Activated CD8-positive, alpha-beta memory T cell treated with anti-CD3 and anti-CD28 coated beads, Interleukin-2, amount 50 U/mL, for 48 hours (primary cell): ENCODE data around the gene KCTD16.

Experiments
- DNase-seq: peaks from one replicate; pipeline ENCODE4 v3.0.0-alpha.2; 2020

Gene KCTD16

DNA sequence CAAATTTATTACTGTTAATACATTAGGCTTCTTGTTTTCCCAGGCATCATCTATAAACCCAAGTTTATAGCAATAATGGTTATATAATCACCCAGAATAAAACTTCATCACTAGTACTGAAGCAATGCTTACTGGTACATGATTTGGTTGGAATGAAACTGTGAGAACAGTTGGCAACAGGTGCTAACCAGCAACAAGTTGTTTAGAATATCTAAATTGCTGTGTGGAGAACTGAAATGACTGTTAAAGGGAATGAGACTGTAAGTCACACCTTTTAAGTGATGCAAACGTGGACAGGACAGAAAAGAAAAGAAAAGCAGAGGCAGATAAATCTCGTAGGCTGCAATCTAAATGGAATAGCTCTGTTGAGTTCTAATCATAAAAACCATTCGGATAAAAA is 2.7 kb upstream of the KCTD16 start:
- DNase-seq: no peak

DNA sequence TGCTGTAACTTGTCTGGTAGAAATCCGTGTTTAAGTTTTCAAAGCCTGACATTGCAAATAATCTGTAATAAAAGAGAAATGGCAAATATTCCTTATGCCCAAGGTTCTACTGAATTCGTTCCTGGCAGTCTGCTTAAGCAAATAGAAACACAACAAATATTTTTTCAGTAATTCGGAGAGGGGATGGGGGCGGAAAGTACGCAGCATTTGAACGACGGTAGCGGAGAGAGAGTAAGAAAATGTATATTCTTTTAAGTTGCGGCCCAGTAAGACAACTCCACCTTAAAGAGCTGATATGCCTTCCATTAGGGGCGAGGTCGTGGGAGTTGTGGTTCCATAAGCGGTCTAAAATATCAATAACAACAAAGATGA is 783 bp upstream of the KCTD16 start:
- no peak for DNase-seq

DNA sequence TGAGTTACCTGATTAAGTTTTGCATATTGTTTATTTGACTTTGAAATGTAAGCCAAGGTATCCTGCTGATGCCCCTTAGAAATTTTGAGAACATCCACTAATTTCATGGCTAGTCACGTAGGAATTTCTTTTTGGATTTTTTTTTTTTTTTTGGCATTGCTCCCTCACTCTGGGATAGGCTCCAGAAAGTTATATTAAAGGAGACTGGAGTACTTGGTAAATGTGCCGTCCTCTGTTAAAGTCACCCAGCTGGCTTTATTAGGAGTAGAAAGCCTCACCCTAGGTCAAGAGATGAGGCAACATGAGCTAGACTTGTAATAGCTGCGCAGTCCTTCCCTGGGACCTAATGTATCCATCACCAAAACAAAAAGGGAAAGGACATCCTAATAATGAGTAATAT is 3.1 kb downstream of the KCTD16 start:
- no peak for DNase-seq

GRCh38 chr5:144177548-144177947 is 6.9 kb downstream of the KCTD16 start:
- no peak for DNase-seq

DNA sequence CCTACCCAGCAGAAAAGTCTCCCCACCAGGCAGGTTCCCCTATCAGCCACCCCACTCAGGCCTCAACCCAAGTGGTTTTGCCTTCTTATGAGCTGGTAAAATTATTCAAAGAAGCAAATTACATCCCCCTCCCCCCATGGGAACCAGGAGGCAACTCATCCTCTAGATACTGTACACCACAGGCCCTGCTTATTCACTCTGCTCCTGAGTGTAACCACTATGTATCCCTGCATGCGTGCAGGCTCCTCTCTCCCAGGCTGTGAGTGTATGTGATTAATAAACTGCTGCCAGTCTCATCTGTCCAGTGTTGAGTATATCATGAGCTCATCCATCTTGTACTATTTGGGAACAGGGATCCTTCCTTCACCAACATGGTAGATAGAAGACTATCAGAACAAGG is 8.6 kb downstream of the KCTD16 start:
- no peak for DNase-seq

DNA sequence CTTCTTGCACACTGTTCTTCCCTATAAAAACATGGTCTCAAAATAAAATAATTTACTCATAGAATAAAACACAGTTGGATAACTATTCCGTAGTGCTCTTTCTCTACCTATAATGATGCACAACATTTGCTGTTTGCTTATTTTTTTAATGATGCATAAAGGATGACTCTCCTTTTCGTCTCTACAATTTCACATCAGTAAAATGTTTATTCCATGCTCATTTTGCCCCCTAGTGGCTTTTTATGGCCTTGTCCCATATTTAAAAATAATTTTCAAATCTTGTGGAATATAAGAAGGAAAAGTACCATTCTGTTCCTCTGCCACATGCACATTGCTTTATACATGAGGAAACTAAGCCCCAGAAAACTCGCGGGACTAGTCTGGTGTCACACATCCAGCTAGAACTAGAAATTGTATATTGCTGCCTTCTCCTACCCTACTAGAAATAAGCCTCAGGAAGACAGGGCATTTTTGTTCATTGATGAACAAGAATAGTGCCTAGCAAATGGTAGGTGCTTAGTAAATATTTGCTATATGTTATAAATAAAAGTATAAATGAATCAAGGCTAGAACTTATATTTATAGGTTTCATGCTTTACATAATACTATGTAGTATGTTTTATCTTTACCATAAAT is 12.7 kb downstream of the KCTD16 start:
- DNase-seq: no peak

GRCh38 chr5:144187699-144188294 is 17.1 kb downstream of the KCTD16 start:
- peak; percentile 65 for DNase-seq

GRCh38 chr5:144189800-144190429 is 19.2 kb downstream of the KCTD16 start:
- DNase-seq: peak; percentile 64

DNA sequence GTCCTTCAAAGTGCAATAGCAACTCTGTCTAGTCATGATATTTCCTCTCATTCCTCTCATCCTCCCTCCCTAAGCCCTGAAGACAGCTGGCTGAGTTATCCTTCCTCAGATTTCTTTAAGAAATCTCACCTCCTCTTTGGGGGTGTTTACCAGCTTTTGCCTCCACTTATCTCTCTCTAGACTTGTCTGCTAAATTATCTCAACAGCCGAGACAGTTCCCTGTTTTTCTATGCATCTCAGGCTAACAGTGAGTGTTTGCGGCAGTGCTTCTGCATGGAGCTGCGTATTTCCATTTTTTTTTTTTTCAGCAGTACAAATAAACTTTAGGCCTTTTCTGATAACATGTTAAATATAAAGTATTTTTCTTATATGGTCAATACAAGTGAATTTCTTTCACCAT is 20.9 kb downstream of the KCTD16 start:
- no peak for DNase-seq

DNA sequence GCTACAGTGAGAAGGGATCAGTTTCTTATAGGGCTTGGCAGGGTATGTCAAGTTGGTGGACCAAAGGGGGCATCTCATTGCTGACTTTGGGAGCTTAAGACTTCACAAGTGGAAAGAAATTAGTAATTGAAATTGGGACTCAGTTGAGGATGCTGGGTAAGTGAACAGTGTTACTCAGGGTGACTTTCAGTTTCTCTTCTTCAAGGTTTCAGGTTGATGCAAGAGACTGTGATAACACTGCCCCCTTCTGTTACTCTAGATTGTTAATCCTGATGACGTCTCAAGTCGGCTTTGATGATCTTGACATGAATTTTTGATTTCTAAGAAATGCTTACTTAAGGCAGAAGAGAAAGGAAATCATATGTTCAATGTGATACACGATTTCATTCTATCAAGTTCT is 21.3 kb downstream of the KCTD16 start:
- DNase-seq: no peak

GRCh38 chr5:144192661-144193060 is 22.0 kb downstream of the KCTD16 start:
- DNase-seq: no peak

DNA sequence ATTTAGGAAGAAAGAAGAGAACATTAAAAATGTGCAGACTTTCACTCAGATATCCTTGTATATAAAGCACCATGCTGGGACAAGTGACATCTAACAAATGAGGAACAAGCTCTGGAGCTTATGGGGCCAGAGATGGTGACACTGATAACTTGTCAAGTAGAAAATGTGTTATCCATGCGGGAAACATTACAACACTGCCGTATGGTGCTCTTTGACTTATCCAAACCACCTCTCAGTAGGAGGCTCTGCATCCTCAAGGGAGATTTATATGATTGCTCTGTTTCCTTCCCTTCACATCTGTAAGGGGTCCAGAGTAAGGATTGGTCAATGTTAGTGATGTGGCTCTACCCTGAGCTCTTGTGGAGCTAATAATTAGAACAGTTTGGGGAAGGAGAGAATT is 23.5 kb downstream of the KCTD16 start:
- no peak for DNase-seq

- no peak for DNase-seq
Observed at GRCh38 chr5:144195448-144195847, 24.8 kb downstream of the KCTD16 start.

DNA sequence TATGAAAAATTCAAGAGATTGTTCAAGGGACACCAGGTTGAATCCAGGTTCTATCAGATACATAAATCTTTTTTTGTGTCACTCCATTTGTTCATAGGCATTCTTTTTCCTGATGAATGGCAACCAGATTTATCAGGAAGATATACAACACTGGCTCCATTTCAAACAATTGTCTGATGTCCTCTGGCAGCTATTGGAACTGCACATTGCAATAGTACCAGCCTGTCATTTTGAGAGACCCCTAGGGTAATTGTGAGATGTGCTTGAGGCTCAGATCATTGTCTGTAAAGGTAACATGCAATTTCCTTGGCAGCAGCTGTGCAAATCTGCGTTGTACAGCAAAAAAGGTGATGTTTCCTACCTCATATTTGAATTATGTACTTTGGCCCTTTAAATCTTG is 25.9 kb downstream of the KCTD16 start:
- no peak for DNase-seq

DNA sequence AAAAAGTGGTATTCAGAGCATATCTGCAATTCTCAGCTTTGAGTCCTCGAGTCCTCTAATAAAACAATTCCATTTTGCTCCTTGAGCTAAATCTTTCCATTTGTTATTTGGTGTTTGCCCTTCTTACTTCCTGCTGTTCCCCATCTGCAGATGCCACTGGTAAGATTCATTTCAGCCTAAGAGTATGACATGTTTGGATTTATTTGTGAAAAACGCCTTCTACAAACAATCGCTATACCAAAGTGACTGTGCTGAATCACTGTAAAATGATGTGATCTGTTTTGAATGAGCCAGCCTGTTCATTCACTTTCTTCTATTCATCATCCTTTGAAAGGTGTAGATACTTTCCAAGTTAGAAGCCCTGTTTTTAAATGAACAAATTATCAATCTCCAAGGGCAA is 27.7 kb downstream of the KCTD16 start:
- no peak for DNase-seq

GRCh38 chr5:144201588-144201987 is 30.9 kb downstream of the KCTD16 start:
- no peak for DNase-seq

DNA sequence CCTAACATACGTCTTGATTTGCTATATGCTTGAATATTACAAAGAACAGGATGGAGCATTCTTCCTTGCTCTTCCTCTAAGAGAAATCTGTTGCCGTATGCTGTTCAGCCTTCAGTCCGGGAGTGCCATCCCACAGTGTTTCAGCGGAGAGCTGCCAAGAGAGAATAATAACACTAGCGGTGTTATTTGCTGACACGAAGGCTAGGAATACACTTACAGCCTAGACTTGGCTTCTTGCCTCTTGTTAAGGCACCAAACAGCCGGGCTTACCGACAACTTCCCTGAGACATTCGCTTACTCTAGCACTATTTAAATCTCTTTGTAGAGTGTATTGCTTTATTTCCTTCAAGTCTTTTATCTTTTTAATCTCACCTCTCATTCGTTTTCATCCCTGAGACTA is 31.4 kb downstream of the KCTD16 start:
- DNase-seq: no peak

- no peak for DNase-seq
Observed at GRCh38 chr5:144202726-144203125, 32.1 kb downstream of the KCTD16 start.

DNA sequence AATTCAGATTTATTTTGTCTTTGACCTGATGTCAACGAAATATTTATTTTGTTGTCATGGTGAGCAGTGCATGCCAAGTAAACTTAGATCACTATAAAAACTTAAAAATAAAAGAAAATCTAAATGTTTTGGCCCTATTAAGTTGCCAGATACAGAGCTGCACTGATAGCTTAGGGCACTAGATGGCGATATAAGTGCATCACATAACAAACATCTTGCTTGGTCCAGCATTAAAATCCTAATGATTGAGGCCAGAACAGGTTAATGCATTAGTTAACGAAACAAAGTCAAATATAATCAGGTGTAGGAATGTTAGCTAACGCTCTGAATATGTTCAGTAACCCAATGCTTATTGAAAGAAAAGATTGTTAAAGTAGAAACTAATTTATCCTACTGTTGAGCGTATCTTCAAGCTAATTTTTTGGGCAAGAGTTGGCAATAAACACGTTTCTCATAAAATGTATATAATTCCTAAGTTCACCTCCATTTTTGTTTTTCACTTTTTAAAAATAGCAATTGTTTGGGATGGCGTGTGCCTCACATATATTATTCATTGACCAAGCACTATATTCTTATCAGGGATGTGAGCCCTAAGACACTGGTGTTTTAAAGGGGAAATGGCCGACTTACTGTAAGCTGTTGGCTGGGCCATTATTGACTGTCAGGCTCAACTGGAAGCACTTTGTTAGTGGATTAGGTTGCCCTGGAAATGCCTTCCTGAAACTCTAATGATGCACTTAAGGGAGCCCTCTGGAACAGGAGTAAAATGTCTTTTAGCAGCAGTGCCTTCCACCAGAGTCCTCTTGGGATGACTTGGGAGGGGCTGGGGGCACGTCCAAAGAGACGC is 33.3 kb downstream of the KCTD16 start:
- DNase-seq: no peak

DNA sequence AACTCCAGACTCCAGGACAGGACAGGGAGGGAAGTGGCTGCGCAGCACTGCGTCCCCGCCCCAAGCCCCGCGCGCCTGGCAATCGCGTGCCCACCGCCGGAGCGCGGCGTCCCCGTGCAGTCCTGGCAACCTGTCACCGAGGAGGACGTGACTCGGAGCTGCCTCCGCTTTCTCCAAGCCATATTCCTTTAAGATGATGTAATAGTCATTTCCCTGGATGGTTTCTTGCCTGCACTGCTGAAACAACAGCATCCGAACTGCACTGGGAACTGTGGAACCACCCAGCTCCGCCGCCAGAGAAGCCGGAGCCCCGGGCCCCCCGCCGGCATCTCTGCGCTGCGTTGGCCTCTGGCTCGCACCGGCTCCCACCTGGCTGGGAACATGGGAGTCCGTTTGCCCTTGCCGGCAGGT is 34.5 kb downstream of the KCTD16 start:
- DNase-seq: no peak

DNA sequence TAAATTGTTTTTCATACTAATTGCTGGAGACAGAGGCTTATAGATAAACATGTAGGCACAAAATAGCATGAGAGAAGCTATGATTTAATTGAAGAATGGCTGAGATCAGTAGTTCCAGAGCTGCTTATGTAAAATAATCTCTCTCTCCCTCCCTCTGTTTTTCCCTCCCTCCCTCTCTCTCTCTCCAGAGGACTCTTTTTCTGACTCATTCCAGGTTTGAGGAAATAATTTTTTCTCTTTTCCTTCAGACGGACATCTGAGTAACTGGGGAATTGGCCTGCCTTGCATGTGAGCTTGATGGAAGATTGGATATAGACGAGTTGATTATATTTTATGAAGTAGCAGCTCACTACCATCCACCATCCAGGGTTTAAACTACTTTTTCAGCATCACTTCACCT is 35.5 kb downstream of the KCTD16 start:
- no peak for DNase-seq

DNA sequence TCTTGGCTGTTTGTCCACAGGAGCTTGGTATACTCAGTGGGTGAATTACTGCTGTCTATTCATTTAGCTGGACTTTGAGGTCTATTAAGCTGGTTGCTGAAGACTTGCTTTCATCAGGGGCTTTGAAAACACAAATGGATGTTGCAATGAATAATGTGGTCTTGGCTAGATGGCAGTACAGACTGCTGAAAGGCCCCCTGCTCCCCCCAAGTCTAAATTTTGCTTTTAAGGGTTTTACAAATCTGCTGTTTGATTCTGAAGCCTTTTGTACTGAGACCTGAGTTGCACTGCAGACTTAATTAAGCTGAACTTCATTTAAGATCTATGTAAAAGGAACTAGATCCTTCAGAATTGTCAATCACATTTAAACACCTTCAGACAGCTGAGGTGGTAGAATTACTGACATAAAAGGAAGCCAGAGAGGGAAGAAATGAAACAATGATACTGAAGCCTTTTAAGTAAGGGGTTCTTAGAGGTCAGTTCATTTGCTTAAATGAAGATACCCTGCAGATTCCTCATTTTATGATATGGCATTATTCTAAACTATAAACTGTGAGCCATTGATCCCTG is 37.3 kb downstream of the KCTD16 start:
- no peak for DNase-seq

DNA sequence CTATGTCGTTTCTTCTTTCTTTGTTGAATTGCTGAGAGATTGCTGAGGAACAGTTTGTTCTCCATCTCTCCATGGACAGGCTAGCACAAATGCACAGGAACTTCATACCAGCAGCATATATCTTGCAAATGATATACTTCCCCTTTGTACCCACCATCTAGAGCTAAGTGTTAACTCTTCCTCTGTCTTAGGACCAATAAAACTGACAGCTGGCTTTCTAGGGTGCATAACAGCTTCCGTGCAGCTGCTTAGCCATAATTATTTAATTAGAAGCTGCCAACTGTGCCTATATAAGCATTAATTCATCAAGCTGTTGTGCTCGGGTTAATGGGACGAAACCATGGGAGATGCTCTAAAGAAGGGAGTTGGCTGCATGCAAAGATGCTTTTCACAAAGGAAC is 38.7 kb downstream of the KCTD16 start:
- no peak for DNase-seq

- no peak for DNase-seq
Observed at GRCh38 chr5:144210655-144211054, 40.0 kb downstream of the KCTD16 start.
